HG02678 (cell line): ENCODE results near the gene POU3F1.
A peak's percentile ranks its signal among the peaks of the same experiment; 100 is the strongest.

Experiments
- ATAC-seq: cut with Tn5 transposase; IDR thresholded peaks from one replicate; pipeline ENCODE4 v1.9.1; 2021; ENCODE audit warnings: mild to moderate bottlenecking, moderate library complexity; ENCODE audit not compliant: unreplicated experiment

Gene POU3F1

GRCh38 chr1:38029081-38029681, 17.4 kb downstream of the POU3F1 start:
- ATAC-seq: no peak

GRCh38 chr1:38028671-38029070, 17.9 kb downstream of the POU3F1 start:
- ATAC-seq: no peak

GRCh38 chr1:38028105-38028591, 18.4 kb downstream of the POU3F1 start:
- peak; percentile 73 for ATAC-seq

DNA sequence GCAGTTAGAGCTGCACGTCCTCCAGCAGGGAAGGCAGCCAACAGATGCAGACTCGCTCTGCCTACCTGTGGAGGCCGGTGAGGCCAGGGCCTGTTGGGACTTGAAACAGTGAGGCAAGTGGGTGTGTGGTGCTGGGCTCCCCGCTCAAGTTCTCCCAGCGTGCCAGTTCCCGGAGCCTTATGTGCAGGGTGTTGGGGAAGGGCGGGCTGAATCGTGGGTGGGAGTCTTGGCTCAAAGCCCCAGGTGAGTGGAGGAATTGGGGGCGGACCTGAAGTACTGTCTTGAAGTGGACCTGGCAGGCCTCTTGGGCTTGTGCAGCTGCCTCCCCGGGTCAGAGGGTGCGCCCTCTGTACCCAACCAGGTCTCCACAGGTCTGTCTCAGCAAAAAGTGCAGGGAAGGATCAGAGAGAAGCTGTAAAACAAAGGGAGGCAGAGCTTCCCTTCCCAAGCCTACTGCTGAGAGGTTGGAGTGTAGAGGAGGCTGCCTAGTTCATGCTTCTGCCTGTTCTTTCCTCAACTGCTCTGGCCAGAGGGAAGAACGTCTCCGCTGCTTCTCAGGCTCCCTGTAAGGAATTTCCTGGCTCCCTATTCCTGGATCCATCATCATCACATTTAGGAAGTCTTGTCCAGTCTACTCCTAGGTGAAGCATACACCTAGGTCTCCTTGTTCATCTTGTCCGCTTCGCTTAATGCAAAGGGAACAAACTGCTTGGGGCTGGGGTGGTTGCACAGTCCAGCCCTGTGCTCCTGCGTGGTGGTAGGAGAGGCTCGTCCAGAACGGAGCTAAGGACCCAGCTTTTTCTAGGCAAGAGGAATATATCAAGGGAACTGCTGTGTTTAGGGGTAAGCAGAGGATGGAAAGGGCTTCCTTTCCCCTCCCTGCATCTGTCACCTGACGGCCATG, 19.1 kb downstream of the POU3F1 start:
- no peak for ATAC-seq

- ATAC-seq: no peak
Measured at GRCh38 chr1:38026592-38027200, 19.9 kb downstream of the POU3F1 start.

- no peak for ATAC-seq
Measured at GRCh38 chr1:38025664-38026063, 20.9 kb downstream of the POU3F1 start.

DNA sequence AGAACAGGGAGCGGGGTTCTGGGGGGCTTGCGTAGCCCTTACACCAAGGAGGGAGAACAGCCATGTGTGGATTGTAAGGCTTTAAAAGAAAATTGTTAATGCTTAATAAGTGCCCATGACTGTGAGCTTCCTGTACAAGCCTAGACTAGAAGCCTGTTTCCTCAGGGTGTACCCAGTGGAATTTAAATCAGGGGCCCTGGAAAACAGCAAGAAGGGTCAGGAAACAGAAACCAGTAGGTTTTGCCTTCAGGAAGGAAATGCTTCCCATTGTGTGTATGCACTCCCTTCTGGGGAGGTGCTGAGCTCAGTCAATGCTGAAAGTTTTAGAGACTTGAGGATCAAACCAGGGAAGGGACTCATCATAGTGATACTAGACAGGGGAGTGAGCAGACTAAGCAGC, 21.4 kb downstream of the POU3F1 start:
- no peak for ATAC-seq

DNA sequence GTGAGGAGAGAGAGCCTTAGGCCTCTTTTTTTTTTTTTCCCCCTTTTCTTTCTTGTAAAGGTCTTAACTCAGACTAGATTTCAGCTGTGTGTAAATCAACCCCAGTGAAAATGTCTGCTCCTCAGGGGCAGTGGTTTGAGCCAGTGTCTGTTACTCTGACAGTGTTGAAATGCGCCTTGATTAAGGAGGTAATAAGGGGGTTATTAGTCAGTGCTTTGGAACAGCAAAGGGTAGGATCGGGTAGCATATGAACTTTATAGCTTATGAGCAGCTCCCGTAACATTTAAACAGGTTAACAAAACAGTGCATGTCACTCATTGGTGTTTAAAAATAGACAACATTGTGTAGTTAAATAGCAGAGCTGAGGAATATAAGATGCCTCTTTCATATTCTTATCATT, 23.8 kb downstream of the POU3F1 start:
- no peak for ATAC-seq

DNA sequence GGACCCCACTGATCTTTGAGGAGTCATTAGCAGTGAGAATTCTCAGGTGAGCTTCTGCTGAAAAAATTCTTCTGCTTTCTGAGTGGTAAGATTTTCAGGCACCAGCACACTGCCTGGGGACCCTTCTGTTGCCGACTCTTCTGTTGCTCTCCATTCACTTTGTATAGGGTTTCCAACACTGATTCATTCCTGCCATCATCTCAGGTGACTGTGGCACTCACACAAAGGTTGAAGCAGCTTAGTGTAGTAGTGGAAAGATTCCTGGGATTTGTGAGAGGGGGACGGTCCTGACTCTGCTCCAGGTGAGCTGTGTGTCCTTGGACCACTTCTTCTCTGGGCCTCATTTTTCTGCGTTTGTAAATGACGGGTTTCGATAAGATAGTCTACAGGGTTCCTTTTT, 24.6 kb downstream of the POU3F1 start:
- no peak for ATAC-seq

DNA sequence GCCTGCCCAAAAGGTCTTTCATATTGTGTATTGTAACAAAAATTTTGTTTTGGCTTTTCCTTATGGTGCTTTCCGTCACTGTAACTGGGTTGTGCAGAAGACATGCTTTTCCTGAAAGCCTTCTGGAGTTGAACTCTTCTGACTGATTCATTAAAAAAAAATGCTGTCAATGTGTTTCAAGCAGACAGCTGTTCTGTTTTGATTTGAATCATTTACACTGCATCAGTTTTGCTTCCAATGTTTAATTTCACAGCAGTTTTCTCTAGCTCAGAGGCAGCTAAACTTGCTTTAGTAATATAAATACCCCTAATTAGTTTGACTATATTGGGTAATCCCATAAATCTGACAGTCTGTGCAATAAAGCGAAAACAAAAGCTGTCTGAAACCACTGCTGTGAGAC, 26.2 kb downstream of the POU3F1 start:
- ATAC-seq: no peak

GRCh38 chr1:38018864-38019343, 27.7 kb downstream of the POU3F1 start:
- ATAC-seq: no peak

GRCh38 chr1:38015978-38016725, 30.4 kb downstream of the POU3F1 start:
- ATAC-seq: no peak

- no peak for ATAC-seq
Measured at GRCh38 chr1:38014724-38015424, 31.7 kb downstream of the POU3F1 start.

DNA sequence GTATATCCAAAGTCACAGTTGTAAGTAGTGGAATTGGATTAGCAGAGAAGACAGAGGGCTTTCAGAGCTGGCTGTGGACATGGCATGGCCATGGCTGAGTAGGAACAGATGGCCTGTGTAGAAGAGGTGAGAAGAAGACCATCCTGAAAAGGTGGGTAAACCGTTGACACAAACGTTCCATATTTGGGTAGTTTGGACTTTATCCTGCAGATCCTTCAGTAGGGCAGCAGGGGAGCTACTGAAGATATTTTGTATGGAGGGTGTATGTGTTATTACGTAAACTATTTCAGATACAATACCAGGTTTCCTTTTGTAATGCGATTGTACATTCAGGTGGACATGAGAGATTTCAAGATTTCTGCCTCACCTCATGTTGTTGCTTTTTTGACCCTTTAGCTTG, 32.4 kb downstream of the POU3F1 start:
- ATAC-seq: no peak

- ATAC-seq: no peak
Measured at GRCh38 chr1:38013227-38013622, 33.4 kb downstream of the POU3F1 start.

- ATAC-seq: peak; percentile 95
Measured at GRCh38 chr1:38012363-38013226, 34.0 kb downstream of the POU3F1 start, which contains the start of gene UTP11. UTP11 (plus strand) TSS chr1:38012734; CDS start chr1:38012803, 69 bp downstream.

DNA sequence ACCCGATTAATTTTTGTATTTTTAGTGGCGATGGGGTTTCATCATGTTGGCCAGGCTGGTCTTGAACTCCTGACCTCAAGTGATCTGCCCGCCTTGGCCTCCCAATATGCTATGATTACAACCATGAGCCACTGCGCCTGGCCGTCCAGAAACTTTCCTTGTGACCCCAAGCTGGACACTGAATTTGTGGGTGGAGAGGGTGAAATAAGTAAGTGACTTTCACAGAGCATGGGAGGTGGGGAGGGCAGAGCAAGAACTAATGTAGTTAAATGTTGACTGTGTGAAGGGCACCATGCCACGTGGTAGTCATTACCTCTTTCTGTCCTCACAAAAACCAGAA, 36.8 kb downstream of the POU3F1 start:
- ATAC-seq: no peak

DNA sequence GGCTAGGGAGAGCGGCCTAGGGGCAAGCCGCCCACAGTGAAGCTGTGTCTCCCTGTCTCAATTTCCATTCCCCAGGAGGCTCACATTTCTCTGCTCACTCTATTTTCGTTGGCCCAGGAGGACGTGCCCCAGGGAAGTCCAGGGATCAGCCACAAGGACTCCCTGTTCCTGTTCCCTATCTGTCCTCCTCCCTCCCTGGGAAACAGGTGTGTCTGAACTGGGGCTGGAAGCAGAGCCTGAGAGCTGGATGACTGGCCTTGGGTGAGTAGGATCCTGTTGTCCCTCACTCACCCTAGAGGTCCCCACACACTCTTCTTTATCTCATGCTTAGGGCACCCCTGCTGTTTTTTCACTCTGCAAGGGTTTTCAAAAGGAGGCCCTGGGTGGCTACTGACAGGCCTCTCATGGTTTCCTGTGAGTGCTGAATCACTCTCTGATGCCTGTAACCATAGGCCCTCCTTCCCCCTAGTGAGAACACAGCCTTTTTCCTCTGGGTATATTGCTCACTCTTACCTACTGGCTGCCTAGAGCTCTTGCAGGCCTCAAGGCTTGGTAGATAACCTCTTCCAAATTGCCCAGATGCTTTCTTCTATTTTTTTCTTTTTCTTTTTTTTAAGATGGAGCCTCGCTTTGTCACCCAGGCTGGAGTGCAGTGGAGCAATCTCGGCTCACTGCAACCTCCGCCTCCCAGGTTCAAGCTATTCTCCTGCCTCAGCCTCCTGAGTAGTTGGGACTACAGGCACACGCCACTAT, 37.3 kb downstream of the POU3F1 start:
- ATAC-seq: no peak
